GM12891 (cell line): ENCODE results near the gene ARL6IP1.
"Not testable (repeated sequence)": the region's sequence is repeated elsewhere in the genome, so short reads cannot be mapped to it uniquely, and the experiment has no call there.

ENCODE experiments used
- POLR2A ChIP-seq: IDR thresholded peaks from 2 replicates; pipeline ENCODE4 v1.6.1; 2011; ENCODE audit warnings: low read depth, low read length, control low read depth
- TAF1 ChIP-seq: IDR thresholded peaks from 2 replicates; pipeline ENCODE4 v1.6.1; 2011; ENCODE audit warnings: low read depth, low read length, control low read depth

DNA sequence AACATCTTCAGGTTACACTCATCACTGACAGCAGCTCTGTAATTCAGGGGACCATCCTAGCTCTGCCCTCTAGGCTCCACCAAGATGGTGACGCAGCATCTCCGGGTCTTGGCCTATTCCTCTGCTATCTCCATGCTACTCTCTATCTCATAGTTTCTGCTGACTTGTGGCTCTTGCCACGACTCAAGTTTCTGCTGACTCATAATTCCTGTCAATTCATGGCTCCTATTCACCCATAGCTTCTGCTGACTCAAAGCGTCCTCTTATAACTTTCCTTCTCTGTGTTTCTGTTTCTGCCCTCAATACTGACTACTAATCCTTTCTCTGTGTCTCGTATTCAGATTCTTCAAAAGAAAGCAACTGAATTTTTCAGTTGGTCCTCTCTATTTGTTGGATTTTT lies 38.6 kb downstream of the ARL6IP1 start:
- not testable (repeated sequence) for TF ChIP-seq POLR2A, TAF1
